GM12878 (cell line): ENCODE data around the gene HMG20B.

ENCODE experiments used
- CEBPB ChIP-seq, 2 experiments: fragments of 150-350 bp in 1 of 2; IDR thresholded peaks; 2 replicates each; pipeline ENCODE4 v1.6.1; 2012 to 2014; ENCODE audit warnings: low read depth in 2 of 2, low read length in 2 of 2, borderline replicate concordance in 1 of 2, inconsistent platforms in 1 of 2
- EZH2 ChIP-seq: IDR thresholded peaks from 2 replicates; pipeline ENCODE4 v1.6.1; 2012; ENCODE audit warnings: low read depth, mild to moderate bottlenecking, control low read depth, inconsistent platforms, low read length, borderline replicate concordance; ENCODE audit not compliant: control insufficient read depth
- KDM1A ChIP-seq: fragments of 200-600 bp; sonication (generic); IDR thresholded peaks from 2 replicates; pipeline ENCODE4 v1.6.1; 2016; ENCODE audit warnings: borderline replicate concordance
- MXI1 ChIP-seq: fragments of 150-350 bp; IDR thresholded peaks from 2 replicates; pipeline ENCODE4 v1.6.1; 2011; ENCODE audit warnings: low read depth, mild to moderate bottlenecking, inconsistent platforms, low read length, improper control_type of control experiment
- NBN ChIP-seq: fragments of 450-650 bp; IDR thresholded peaks from 2 replicates; pipeline ENCODE4 v1.6.1; 2016
- SP1 ChIP-seq: IDR thresholded peaks from one replicate; pipeline ENCODE4 v1.6.1; 2011; ENCODE audit warnings: low read depth, low read length
- SUZ12 ChIP-seq: fragments of 200-600 bp; sonication (generic); IDR thresholded peaks from one replicate; pipeline ENCODE4 v1.6.1; 2018; ENCODE audit warnings: antibody characterized with exemption, mild to moderate bottlenecking; ENCODE audit not compliant: unreplicated experiment
- TCF7 ChIP-seq: IDR thresholded peaks from 2 replicates; pipeline ENCODE4 v1.6.1; 2014; ENCODE audit warnings: antibody characterized with exemption, borderline replicate concordance
- TF ChIP-seq, protein P1 (sequence below): IDR thresholded peaks from 2 replicates; pipeline ENCODE4 v1.6.1; 2011; ENCODE audit warnings: low read depth, low read length, improper control_type of control experiment, borderline replicate concordance
- TF ChIP-seq, protein P2 (sequence below), 3 experiments: IDR thresholded peaks in 2 of 3; conservative IDR thresholded peaks in 1 of 3; 2 replicates each; pipeline ENCODE4 v1.5.1; 2011; ENCODE audit warnings: low read depth in 3 of 3, low read length in 3 of 3, mild to moderate bottlenecking in 3 of 3, control low read depth in 2 of 3, moderate library complexity in 2 of 3, inconsistent platforms in 1 of 3, mixed read lengths in 1 of 3; ENCODE audit not compliant: control insufficient read depth in 2 of 3, insufficient read depth in 1 of 3; ENCODE audit errors: extremely low read depth in 1 of 3

DNA sequence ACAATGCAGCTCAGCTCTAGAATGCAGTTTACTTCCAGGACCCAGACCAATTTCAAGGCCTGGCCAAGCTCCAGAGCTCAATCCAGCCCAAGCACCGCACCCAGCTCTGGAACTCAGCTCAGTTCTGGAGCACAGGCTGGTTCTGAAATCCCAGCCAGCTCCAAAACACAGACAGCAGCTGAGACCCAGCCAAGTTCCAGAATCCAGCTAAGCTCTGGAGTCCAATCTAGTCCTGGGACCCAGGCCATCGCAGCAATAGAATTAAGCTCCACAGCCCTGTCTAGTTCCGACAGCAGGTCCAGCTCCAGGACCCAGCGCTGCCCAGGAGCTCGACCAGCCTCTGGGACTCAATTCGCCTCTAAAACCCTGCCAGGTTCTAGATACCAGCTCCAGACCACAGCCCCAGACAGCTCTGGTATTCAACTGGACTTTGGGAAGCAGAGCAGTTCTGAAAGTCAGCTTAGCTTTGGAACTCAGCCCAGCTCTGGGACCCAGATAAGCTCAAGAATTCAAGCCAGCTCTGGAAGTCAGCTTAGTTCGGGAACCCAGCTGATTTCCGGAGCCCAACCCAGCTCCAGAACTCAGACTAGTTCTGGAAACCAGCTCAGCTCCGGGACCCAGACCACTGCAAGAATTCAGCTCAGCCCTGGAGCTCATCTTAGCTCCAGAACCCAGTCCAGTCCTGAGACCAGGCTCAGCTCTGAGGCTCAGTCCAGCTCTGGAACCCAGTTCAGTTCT lies 19.3 kb downstream of the HMG20B start:
- TF ChIP-seq, protein P1, sequence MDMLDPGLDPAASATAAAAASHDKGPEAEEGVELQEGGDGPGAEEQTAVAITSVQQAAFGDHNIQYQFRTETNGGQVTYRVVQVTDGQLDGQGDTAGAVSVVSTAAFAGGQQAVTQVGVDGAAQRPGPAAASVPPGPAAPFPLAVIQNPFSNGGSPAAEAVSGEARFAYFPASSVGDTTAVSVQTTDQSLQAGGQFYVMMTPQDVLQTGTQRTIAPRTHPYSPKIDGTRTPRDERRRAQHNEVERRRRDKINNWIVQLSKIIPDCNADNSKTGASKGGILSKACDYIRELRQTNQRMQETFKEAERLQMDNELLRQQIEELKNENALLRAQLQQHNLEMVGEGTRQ, result no peak
- TF ChIP-seq, protein P2, sequence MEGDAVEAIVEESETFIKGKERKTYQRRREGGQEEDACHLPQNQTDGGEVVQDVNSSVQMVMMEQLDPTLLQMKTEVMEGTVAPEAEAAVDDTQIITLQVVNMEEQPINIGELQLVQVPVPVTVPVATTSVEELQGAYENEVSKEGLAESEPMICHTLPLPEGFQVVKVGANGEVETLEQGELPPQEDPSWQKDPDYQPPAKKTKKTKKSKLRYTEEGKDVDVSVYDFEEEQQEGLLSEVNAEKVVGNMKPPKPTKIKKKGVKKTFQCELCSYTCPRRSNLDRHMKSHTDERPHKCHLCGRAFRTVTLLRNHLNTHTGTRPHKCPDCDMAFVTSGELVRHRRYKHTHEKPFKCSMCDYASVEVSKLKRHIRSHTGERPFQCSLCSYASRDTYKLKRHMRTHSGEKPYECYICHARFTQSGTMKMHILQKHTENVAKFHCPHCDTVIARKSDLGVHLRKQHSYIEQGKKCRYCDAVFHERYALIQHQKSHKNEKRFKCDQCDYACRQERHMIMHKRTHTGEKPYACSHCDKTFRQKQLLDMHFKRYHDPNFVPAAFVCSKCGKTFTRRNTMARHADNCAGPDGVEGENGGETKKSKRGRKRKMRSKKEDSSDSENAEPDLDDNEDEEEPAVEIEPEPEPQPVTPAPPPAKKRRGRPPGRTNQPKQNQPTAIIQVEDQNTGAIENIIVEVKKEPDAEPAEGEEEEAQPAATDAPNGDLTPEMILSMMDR (IDR thresholded peaks at IDR 0.05 in 2 of 3, conservative IDR thresholded peaks at IDR 0.05 in 1 of 3; ENCODE audit: control insufficient read depth in 2 of 3, extremely low read depth in 1 of 3, insufficient read depth in 1 of 3, low read depth in 3 of 3, low read length in 3 of 3), result no peak
- no peak for TF ChIP-seq SUZ12
- no peak for TF ChIP-seq SP1
- TF ChIP-seq MXI1, result no peak
- TF ChIP-seq TCF7, result no peak
- no peak for TF ChIP-seq KDM1A
- no peak for TF ChIP-seq NBN
- TF ChIP-seq CEBPB (IDR thresholded peaks at IDR 0.05; ENCODE audit: borderline replicate concordance in 1 of 2, low read depth in 2 of 2, low read length in 2 of 2), result no peak
- TF ChIP-seq EZH2, result no peak
